IPS-NIHi11 (cell line): ENCODE measurements around the gene AP2M1.

Experiments
- DNase-seq: peaks from one replicate; pipeline ENCODE4 v3.0.0; 2012; ENCODE audit warnings: mixed read lengths, low spot score

Gene AP2M1

DNA sequence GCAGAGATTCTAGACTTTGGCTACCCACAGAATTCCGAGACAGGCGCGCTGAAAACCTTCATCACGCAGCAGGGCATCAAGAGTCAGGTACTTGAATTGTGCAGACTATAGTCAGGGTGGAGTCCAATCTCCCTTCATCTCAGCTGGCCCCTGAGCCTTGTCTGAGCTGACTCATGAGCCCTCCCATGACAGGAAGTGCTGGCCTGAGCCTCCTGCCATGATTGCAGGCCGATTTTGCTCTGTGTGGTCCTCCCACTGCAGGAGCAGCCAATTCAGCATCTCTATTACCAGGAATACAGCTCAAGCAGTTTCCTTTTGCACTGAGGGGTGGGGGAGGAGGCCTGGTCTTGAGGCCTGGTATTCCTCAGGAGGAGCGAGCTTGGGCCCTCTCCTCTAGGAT lies 5.5 kb downstream of the AP2M1 start:
- no peak for DNase-seq

GRCh38 chr3:184181596-184181995 lies 6.9 kb downstream of the AP2M1 start:
- no peak for DNase-seq

- no peak for DNase-seq
These were observed 9.0 kb downstream of the AP2M1 start for GRCh38 chr3:184183679-184184078.

GRCh38 chr3:184184546-184185230 lies 10.0 kb downstream of the AP2M1 start:
- no peak for DNase-seq

DNA sequence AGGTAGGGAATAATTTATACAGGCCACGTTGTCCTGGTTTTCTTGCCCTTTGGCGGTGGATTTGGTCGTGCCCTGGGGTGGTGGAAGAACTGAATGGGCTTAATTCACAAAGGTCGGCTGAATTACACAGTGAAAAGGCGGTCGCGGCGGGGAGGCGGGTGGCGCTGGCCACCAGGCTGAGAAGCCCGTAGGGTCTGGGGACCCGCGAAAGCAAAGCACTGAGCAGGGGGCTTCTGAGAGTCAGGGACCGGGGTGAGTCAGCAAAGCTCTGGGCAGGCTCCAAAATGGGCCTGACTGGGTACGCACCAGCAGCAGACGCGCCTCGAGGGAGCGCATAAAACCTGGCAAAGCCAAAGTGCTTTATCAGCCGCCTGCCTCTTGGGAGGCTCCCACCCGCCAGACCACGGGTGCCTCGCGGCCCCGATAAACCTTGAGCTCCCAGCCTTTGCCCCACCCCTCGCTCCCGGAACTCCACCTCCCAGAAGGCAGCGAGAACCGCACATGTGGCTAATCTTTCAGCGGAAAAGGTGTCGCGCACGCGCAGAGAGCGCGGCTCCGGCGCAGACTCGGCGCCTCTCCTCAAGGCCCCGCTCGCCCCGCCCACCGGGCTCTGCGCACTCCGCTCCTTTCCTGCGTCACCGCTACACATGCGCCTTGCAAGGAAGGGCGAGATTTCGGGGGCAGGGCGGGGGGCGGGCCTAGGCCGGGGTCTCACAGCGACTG lies 11.0 kb downstream of the AP2M1 start:
- peak; percentile 99 for DNase-seq

- no peak for DNase-seq
These were observed 11.7 kb downstream of the AP2M1 start, which contains the start of gene ABCF3 for GRCh38 chr3:184186184-184186901. Gene ABCF3, plus strand, starts transcription at chr3:184186199. Its CDS starts 9 bp downstream, at chr3:184186208.

DNA sequence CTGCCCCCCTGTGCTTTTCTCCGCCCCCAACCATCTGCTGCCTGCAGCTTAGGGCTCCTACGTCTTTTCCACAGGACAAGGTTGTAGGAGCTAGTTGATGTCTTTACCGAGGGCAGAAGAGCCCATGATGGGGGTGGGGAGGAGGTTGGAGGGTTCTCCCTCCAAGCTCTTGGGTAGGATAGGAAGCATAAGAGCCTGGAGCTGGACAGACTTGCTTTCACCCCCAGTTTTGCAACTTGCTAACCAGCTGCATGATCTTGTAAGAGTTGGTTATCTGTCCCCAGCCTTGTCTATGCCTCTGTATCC lies 12.2 kb downstream of the AP2M1 start:
- DNase-seq = no peak

DNA sequence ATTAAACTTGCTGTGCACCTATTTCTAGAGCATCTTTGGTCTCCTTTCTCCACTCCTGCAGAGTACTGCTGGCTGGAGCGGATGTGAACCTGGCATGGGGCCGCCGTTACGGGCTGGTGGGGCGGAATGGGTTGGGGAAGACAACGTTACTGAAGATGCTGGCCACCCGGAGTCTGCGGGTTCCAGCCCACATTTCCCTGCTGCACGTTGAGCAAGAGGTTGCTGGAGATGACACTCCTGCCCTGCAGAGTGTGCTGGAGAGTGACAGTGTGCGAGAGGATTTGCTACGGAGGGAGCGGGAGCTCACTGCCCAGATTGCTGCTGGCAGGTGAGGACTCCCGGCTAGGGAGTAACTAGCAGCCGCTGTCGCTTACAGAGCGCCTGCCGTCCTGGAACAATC lies 13.4 kb downstream of the AP2M1 start:
- DNase-seq = no peak

GRCh38 chr3:184189421-184189820 lies 14.8 kb downstream of the AP2M1 start:
- no peak for DNase-seq

DNA sequence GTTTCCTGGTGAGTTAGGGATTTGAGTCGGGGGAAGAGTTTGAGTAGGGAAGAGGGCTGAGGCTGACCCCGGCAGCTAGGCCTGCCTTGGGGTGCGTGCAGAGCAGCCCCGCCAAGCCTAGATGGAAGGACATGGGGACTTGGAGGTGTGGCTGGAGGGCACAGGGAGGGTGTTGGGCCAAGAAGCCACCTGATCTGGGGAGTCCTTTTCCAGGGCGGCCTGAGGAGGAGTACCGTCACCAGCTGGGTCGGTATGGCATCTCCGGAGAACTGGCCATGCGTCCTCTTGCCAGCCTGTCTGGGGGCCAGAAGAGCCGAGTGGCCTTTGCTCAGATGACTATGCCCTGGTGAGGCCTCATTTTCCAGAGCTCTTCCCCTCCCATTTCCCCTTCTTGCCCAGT lies 18.2 kb downstream of the AP2M1 start:
- no peak for DNase-seq

DNA sequence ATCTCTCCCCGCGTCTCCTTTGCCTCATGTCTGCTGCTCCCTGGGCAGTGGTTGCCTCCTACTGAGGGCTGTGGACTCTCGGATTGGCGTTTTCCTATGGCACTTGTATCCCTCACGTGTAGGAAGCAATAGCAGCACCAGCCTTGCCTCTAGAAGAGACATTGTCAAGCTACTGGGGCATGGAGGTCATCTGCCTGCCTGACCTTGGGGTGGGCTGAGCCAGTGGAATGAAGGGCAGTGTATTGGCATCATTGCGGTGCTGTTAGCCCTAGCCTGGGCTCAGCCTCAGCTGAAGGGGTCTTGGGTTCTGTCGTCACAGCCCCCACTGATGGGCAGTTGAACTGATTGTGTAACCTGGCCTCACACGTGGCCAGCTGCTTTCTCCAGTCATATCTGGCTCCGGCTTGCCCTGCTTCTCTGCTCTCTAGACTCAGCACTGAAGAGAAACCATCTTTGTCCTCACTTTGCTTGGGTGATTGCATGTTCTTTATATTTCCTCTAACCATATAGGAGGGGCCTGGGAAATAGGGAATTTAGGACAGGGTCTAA lies 19.4 kb downstream of the AP2M1 start:
- no peak for DNase-seq

DNA sequence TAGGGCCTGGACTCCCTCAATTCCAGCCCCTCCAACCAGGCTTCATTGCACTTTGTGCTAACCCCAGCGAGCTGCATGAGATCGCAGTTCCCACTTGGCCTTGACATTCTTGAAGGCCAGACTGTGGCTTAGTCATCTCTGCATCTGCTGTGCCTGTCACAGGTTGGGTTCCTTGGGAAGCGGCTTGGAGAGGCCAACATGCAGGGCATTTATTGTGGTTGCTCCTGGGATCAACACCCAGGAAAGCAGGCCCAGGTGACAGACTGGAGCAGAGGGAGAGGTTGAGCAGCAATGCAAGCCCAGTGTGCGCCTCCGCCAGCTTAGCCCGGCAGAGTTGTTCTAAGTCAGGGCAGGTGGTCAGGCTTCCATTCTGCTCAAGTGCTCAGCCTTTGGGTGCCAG lies 21.9 kb downstream of the AP2M1 start:
- no peak for DNase-seq

DNA sequence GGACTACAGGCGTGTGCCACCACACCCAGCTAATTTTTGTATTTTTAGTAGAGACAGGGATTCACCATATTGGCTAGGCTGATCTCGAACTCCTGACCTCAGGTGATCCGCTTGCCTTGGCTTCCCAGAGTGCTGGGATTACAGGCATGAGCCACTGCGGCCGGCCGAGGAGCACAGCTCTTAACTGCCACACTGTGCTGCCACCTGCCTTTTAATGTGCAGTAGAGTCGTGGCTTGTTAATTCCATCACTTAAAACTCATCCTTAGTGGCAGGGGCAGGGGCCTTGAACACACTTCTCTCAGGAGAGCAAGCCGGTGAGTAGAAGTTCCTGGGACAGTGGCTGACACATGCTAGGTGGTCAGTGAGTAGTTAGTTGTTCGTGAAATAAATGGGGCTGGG lies 23.9 kb downstream of the AP2M1 start:
- DNase-seq = no peak

- DNase-seq = no peak
These were observed 26.2 kb downstream of the AP2M1 start for GRCh38 chr3:184200825-184201224.

GRCh38 chr3:184203526-184203925 lies 28.9 kb downstream of the AP2M1 start:
- DNase-seq = no peak

DNA sequence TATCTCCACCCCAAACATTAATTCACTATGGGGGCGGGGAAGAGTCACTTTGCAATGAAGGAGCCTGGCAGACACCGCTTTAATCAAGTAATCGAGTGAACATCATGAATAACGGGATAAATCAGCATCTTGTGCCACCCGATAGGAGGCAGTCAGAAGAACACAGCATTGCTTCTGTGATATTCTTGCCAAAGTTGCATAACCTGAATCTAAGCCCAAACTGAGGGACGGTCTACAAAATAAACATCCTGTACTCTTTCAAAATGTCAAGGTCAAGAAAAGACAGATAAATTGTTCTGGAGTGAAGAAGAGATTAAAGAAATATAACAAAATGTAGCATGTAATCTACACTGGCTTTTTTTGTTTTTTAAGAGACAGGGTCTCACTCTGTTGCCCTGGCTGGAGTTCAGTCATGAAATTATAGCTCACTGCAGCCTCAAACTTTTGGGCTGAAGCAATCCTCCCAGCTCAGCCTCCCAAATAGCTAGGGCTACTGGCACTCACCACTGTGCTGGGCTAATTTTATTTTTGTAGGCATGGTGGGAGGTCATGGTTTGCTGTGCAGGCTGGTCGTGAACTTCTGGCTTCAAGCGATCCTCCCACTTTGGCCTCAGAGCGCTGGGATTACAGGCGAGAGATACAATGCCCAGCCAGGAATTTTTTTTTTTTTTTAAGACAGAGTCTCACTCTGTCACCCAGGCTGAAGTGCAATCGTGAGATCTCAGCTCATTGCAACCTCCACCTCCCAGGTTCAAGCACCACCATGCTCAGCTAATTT lies 34.7 kb downstream of the AP2M1 start:
- no peak for DNase-seq

DNA sequence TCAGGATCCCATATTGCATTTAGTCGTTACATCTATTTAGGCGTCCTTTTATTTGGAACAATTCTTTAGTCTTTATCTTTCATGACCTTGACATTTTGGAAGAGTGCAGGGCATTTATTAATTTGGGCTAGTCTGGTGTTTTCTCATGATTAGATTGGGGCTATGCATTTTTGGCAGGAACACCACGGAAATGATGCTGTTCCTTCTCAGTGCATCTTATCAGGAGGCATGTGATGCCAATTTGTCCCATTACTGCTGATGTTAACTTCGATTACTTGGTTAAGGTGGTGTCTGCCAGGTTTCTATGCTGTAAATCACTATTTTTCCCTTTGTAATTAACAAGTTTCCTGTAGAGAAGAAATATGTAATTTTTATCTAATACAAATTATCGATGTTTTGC lies 36.6 kb downstream of the AP2M1 start:
- DNase-seq = no peak

DNA sequence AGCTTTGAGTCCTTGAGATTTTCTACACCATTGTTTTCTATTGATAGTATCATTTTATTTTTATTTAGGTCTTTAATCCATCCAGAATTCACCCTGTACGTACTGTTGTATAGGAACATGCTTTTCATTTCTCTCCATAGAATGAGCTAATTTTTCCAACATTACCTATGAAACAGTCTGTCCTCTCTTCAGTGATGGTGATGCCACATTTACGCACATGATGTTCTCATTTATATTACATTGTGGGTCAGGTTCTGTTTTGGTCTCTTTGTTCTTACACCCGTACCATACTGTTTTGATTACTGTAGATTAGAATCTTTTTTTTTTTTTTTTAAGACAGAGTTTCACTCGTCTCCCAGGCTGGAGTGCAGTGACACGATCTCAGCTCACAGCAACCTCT lies 37.1 kb downstream of the AP2M1 start:
- DNase-seq = no peak

DNA sequence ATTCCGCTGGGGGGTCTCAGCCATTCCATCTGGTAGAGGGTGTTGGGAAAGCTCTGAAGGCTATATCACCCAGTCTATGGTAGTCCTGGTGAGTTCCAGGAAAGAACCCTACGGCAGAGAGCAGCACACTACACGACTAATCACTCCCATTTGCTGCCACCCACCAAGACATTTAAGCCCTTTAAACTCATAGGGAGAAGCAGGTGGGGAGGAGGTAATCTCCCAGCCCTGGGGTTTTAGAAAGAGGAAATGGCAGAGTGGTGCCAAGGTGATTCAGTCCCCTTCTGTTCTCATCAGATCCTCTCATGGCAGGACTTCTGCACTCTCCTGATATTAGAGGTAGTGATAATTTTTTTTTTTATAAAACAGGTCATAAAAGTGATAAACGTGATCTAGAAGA lies 44.2 kb downstream of the AP2M1 start:
- DNase-seq = no peak

DNA sequence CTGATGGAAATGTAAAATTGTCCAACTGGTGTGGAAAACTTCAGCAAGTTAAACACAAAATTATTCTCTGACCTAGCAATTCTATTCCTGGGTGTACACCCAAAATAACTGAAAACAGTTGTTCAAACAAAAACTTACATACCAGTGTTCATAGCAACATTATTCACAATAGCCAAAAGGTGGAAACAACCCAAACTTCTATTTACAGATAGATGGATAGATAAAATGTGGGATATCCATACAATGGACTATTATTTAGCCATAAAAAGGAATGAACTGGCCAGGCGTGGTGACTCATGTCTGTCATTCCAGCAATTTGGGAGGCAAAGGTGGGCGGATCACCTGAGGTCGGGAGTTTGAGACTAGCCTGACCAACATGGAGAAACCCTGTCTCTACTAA lies 47.9 kb downstream of the AP2M1 start:
- DNase-seq = no peak

GRCh38 chr3:184223946-184224345 lies 49.3 kb downstream of the AP2M1 start:
- DNase-seq = no peak

GRCh38 chr3:184227481-184227935 lies 52.9 kb downstream of the AP2M1 start:
- peak; percentile 82 for DNase-seq
